Neural cell (in vitro differentiated cells): ENCODE results near the gene SCARB1. TPM values are rescaled to one million over a fixed set of nuclear protein-coding genes. Genes with fewer than 3 reads are reported as not detected.

Source experiments
- H2AFZ ChIP-seq: fragments of 200-600, 300-800 bp; sonication (generic), shearing (Covaris generic); 2 replicates; pipeline ENCODE4 v1.6.0; 2014; ENCODE audit warnings: low read depth, mild to moderate bottlenecking, antibody characterized with exemption, low read length, moderate library complexity
- H3F3A ChIP-seq: fragments of 200-600 bp; shearing (Covaris generic); 2 replicates; pipeline ENCODE4 v1.6.1; 2016; ENCODE audit warnings: mild to moderate bottlenecking, moderate library complexity, mixed read lengths, antibody characterized with exemption, low read length; ENCODE audit not compliant: insufficient read depth, poor library complexity, severe bottlenecking
- H3K27ac ChIP-seq: fragments of 200-600, 300-800 bp; sonication (generic), shearing (Covaris generic); 2 replicates; pipeline ENCODE4 v1.5.1; 2014; ENCODE audit warnings: mild to moderate bottlenecking, low read length, moderate library complexity
- H3K27me3 ChIP-seq: fragments of 300-800, 200-600 bp; sonication (generic), shearing (Covaris generic); 2 replicates; pipeline ENCODE4 v1.6.0; 2014; ENCODE audit warnings: mild to moderate bottlenecking, low read depth, low read length, moderate library complexity; ENCODE audit not compliant: insufficient read depth
- H3K36me3 ChIP-seq: fragments of 300-800, 200-600 bp; sonication (generic), shearing (Covaris generic); 2 replicates; pipeline ENCODE4 v1.5.1; 2014; ENCODE audit warnings: mild to moderate bottlenecking, antibody characterized with exemption, low read length, moderate library complexity; ENCODE audit not compliant: insufficient read depth
- H3K4me2 ChIP-seq: fragments of 300-800, 200-600 bp; sonication (generic), shearing (Covaris generic); 2 replicates; pipeline ENCODE4 v1.6.0; 2014; ENCODE audit warnings: mild to moderate bottlenecking, low read length
- H3K4me3 ChIP-seq: fragments of 300-800, 200-600 bp; sonication (generic), shearing (Covaris generic); 2 replicates; pipeline ENCODE4 v1.5.1; 2014; ENCODE audit warnings: mild to moderate bottlenecking, low read length, moderate library complexity
- H3K79me2 ChIP-seq: fragments of 200-600 bp; shearing (Covaris generic); replicated peaks from 2 replicates; pipeline ENCODE4 v1.6.0; 2014; ENCODE audit warnings: mild to moderate bottlenecking, low read length, moderate library complexity; ENCODE audit not compliant: insufficient read depth
- H3K9ac ChIP-seq: fragments of 300-800, 200-600 bp; sonication (generic), shearing (Covaris generic); 2 replicates; pipeline ENCODE4 v1.6.1; 2016; ENCODE audit warnings: mild to moderate bottlenecking, low read length, mixed read lengths
- H3K9me2 ChIP-seq: fragments of 200-600 bp; shearing (Covaris generic); 2 replicates; pipeline ENCODE4 v1.6.1; 2016; ENCODE audit warnings: mild to moderate bottlenecking, low read length, mixed read lengths; ENCODE audit not compliant: insufficient read depth
- H3K9me3 ChIP-seq: fragments of 200-600, 300-800 bp; sonication (generic), shearing (Covaris generic); 2 replicates; pipeline ENCODE4 v1.6.1; 2016; ENCODE audit warnings: mild to moderate bottlenecking, mixed run types, low read length, moderate library complexity, mixed read lengths
- H4K20me1 ChIP-seq: fragments of 200-600 bp; shearing (Covaris generic); 2 replicates; pipeline ENCODE4 v1.6.1; 2016; ENCODE audit warnings: mild to moderate bottlenecking, mixed run types; ENCODE audit not compliant: insufficient read depth
- EP300 ChIP-seq: fragments of 450-650 bp; conservative IDR thresholded peaks from 2 replicates; pipeline ENCODE4 v1.6.1; 2014; ENCODE audit warnings: antibody characterized with exemption, mild to moderate bottlenecking, moderate library complexity; ENCODE audit not compliant: poor library complexity, severe bottlenecking
- EZH2 ChIP-seq: fragments of 200-600, 300-800 bp; shearing (Covaris generic), sonication (generic); IDR thresholded peaks from 2 replicates; pipeline ENCODE4 v1.6.1; 2014; ENCODE audit warnings: antibody characterized with exemption, low read length, borderline replicate concordance, mild to moderate bottlenecking; ENCODE audit not compliant: insufficient read depth, poor library complexity, severe bottlenecking
- MXI1 ChIP-seq: fragments of 450-650 bp; conservative IDR thresholded peaks from 2 replicates; pipeline ENCODE4 v1.6.1; 2014; ENCODE audit warnings: antibody characterized with exemption, mild to moderate bottlenecking; ENCODE audit not compliant: poor library complexity, severe bottlenecking
- POLR2AphosphoS5 ChIP-seq: IDR thresholded peaks from 2 replicates; pipeline ENCODE4 v1.6.1; 2012
- RAD21 ChIP-seq: fragments of 450-650 bp; conservative IDR thresholded peaks from 2 replicates; pipeline ENCODE4 v1.6.1; 2014; ENCODE audit warnings: antibody characterized with exemption, mild to moderate bottlenecking, moderate library complexity
- SMC3 ChIP-seq: fragments of 450-650 bp; conservative IDR thresholded peaks from 2 replicates; pipeline ENCODE4 v1.6.1; 2014; ENCODE audit warnings: antibody characterized with exemption, mild to moderate bottlenecking, moderate library complexity; ENCODE audit not compliant: poor library complexity
- TAF1 ChIP-seq: IDR thresholded peaks from 2 replicates; pipeline ENCODE4 v1.6.1; 2012; ENCODE audit warnings: low read depth
- polyA plus RNA-seq: library from polyadenylated mRNA; depleted of rRNA; stranded (reverse); fragments of >200 nt; gene quantifications from 2 replicates; pipeline ENCODE4 v1.2.3, GENCODE V29; 2014
- TF ChIP-seq, protein P1 (sequence below): fragments of 450-650 bp; IDR thresholded peaks from 2 replicates; pipeline ENCODE4 v1.5.1; 2014; ENCODE audit warnings: antibody characterized with exemption, mild to moderate bottlenecking, moderate library complexity; ENCODE audit not compliant: poor library complexity, severe bottlenecking
- TF ChIP-seq, protein P2 (sequence below): IDR thresholded peaks from 2 replicates; pipeline ENCODE4 v1.6.1; 2012; ENCODE audit warnings: borderline replicate concordance

The SCARB1 gene
- polyA plus RNA-seq, 1 donor from 2014 or later, result 5.8 TPM

DNA sequence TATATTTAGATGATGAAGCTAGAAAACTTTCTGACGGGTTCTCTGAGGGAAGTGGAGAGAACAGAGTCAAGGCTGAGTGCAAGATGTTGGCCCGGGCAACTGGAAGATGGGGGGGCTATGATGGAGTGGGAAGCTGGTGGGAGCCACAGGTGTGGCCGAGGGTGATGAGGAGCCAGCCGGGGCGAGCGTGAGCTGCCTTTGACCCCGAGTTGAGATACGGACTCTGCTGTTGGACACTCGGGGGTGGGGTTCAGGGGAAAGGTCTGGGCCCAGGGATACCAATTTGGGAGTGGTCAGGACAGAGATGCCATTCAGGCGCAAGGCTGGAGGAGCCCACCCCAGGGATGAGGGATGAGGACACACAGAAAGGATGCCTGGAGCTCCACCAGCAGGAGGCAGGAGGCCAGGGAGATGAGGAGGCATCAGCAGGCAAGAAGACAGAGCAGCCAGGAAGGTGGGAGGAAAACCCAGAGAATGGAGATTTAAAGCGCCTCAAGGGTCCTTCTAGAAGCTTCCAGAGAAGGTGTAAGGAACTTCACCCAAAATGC is 9.0 kb downstream of the SCARB1 start:
- H3K79me2 ChIP-seq, result no peaks in the 10 kb centered on the region
- no peak overlapping the region for H3K4me2 ChIP-seq
- H3K9me3 ChIP-seq, result no peaks in the 10 kb centered on the region
- no peak overlapping the region for H2AFZ ChIP-seq
- H3K27ac ChIP-seq, result no peak overlapping the region
- H3K27me3 ChIP-seq, result no peaks in the 10 kb centered on the region
- no peaks in the 10 kb centered on the region for H3K36me3 ChIP-seq
- no peaks in the 10 kb centered on the region for H3K9me2 ChIP-seq
- no peak overlapping the region for H3K4me3 ChIP-seq
- H4K20me1 ChIP-seq, result no peaks in the 10 kb centered on the region
- TF ChIP-seq MXI1, result no peak
- no peak for TF ChIP-seq POLR2AphosphoS5
- no peak for TF ChIP-seq SMC3
- TF ChIP-seq RAD21, result no peak
- TF ChIP-seq EZH2, result no peak
- no peak for TF ChIP-seq TAF1
- TF ChIP-seq, protein P1, sequence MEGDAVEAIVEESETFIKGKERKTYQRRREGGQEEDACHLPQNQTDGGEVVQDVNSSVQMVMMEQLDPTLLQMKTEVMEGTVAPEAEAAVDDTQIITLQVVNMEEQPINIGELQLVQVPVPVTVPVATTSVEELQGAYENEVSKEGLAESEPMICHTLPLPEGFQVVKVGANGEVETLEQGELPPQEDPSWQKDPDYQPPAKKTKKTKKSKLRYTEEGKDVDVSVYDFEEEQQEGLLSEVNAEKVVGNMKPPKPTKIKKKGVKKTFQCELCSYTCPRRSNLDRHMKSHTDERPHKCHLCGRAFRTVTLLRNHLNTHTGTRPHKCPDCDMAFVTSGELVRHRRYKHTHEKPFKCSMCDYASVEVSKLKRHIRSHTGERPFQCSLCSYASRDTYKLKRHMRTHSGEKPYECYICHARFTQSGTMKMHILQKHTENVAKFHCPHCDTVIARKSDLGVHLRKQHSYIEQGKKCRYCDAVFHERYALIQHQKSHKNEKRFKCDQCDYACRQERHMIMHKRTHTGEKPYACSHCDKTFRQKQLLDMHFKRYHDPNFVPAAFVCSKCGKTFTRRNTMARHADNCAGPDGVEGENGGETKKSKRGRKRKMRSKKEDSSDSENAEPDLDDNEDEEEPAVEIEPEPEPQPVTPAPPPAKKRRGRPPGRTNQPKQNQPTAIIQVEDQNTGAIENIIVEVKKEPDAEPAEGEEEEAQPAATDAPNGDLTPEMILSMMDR, result no peak
- TF ChIP-seq, protein P2, sequence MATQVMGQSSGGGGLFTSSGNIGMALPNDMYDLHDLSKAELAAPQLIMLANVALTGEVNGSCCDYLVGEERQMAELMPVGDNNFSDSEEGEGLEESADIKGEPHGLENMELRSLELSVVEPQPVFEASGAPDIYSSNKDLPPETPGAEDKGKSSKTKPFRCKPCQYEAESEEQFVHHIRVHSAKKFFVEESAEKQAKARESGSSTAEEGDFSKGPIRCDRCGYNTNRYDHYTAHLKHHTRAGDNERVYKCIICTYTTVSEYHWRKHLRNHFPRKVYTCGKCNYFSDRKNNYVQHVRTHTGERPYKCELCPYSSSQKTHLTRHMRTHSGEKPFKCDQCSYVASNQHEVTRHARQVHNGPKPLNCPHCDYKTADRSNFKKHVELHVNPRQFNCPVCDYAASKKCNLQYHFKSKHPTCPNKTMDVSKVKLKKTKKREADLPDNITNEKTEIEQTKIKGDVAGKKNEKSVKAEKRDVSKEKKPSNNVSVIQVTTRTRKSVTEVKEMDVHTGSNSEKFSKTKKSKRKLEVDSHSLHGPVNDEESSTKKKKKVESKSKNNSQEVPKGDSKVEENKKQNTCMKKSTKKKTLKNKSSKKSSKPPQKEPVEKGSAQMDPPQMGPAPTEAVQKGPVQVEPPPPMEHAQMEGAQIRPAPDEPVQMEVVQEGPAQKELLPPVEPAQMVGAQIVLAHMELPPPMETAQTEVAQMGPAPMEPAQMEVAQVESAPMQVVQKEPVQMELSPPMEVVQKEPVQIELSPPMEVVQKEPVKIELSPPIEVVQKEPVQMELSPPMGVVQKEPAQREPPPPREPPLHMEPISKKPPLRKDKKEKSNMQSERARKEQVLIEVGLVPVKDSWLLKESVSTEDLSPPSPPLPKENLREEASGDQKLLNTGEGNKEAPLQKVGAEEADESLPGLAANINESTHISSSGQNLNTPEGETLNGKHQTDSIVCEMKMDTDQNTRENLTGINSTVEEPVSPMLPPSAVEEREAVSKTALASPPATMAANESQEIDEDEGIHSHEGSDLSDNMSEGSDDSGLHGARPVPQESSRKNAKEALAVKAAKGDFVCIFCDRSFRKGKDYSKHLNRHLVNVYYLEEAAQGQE, result no peak
- no peak for TF ChIP-seq EP300
- no peaks in the 10 kb centered on the region for H3F3A ChIP-seq
- H3K9ac ChIP-seq, result no peak overlapping the region

DNA sequence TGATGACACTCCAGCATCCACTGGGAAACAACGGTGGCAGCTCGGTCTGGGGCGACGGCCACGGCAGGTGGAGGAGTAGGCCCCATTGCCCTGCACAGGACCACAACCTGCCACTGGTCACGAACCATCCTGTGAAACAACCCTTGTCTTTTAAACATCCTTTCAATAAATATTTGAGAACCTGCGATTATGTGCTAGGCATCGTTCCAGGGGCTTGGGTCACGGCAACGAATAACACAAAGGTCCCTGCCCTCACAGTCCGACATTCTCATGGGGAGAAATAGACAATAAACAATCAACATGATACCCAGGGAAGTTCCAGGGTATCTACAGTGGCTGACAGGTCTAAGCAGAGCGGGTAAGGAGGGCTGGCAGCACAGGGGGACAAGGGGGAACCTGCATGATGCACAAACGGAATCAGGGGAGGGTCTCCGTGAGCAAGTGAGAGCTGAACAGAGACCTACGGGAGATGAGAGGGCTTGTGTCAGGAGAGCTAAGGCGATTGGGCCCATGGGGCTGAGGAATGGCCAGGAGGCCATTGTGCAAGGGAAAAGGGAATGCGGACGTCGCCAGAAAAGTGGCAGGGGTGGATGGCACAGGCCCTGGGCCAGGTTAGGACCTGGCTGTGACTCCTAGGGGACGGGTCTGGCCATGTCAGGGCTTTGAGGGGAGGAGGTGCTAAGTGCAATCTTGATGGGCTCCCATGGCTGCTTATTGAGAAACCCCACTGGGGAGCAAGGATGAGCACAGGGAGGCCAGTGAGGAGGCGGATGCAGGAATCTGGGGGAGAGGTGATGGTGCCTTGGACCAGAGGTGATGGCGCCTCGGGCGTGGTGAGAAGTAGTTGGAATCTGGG is 9.7 kb downstream of the SCARB1 start:
- H3K9me2 ChIP-seq, result no peaks in the 10 kb centered on the region
- no peaks in the 10 kb centered on the region for H4K20me1 ChIP-seq
- no peaks in the 10 kb centered on the region for H3F3A ChIP-seq
- H3K27me3 ChIP-seq, result no peaks in the 10 kb centered on the region
- H3K27ac ChIP-seq, result no peak overlapping the region
- H3K4me2 ChIP-seq, result no peak overlapping the region
- no peak overlapping the region for H3K4me3 ChIP-seq
- H3K79me2 ChIP-seq, result no peaks in the 10 kb centered on the region
- no peaks in the 10 kb centered on the region for H3K9me3 ChIP-seq
- TF ChIP-seq, protein P1, result no peak
- TF ChIP-seq TAF1 (no peak), POLR2AphosphoS5 (no peak), MXI1 (no peak), EP300 (no peak), EZH2 (no peak), RAD21 (no peak)
- no peaks in the 10 kb centered on the region for H3K36me3 ChIP-seq
- H3K9ac ChIP-seq, result no peak overlapping the region
- no peak overlapping the region for H2AFZ ChIP-seq
